Right cardiac atrium (tissue), 5 donors: ENCODE data around the gene A4GALT. TPM values are rescaled to one million over a fixed set of nuclear protein-coding genes. Genes with fewer than 3 reads are reported as not detected.

Source experiments
- ATAC-seq, 2 donors: fragments of 200-7000 bp; cut with Tn5 transposase; one replicate each; pipeline versions ENCODE4 v1.8.0 to v1.9.1; 2020; ENCODE audit warnings: moderate library complexity in 2 of 2, mild to moderate bottlenecking in 1 of 2
- DNase-seq, 3 donors: peaks; one replicate each; pipeline ENCODE4 v3.0.0-alpha.2; 2020
- H3K27ac ChIP-seq: one replicate; pipeline ENCODE4 v1.5.1; 2013; ENCODE audit warnings: mild to moderate bottlenecking, low read length, control low read depth, moderate library complexity
- H3K27me3 ChIP-seq: one replicate; pipeline ENCODE4 v1.6.1; 2013; ENCODE audit not compliant: control insufficient read depth, insufficient read depth
- H3K4me1 ChIP-seq: one replicate; pipeline ENCODE4 v1.6.1; 2013; ENCODE audit warnings: low read length; ENCODE audit not compliant: control insufficient read depth, insufficient read depth
- H3K4me3 ChIP-seq: one replicate; pipeline ENCODE4 v1.5.1; 2013; ENCODE audit warnings: low read length, control low read depth
- H3K9me3 ChIP-seq: one replicate; pipeline ENCODE4 v1.6.1; 2013; ENCODE audit warnings: low read length; ENCODE audit not compliant: control insufficient read depth
- WGBS: extraction: QIAGEN DNeasy Blood & Tissue Kit; methylation state at CpG from one replicate; pipeline ENCODE4 v1.1.7; 2013; 5-methylcytosine and 5-hydroxymethylcytosine counted together
- intact Hi-C, 4 donors: fragments of 100-400 bp; cut with DNase I; formaldehyde crosslinking; loops; one replicate each; pipeline versions ENCODE4 v1.11.0 to v1.14.0; 2022 to 2023
- polyA plus RNA-seq: library from polyadenylated mRNA; stranded (reverse); fragments of 200-250 nt; gene quantifications from one replicate; pipeline ENCODE4 v1.2.3, GENCODE V29; 2013
- total RNA-seq, 4 donors: library from RNA; stranded (reverse); fragmentation: NEBNext Ultra II Directional; extraction: Animal tissue kit (Norgen Biotek cat#: 25700); gene quantifications; one replicate each; pipeline ENCODE4 v1.2.1, GENCODE V29; 2021
- donor health status: healthy with polysubstance abuse.
- donor health status: DM: no; HTN: yes; CAD: no.
- donor health status: DM: no; HTN: no; CAD: no.
- donor health status: DM: no; HTN: yes; CAD: no; lungs with severe emphysema.
- donor health status: DM: yes; HTN: yes; CAD: no.

The A4GALT gene
- total and polyA plus RNA-seq, 5 donors: 66.3 to 103 (median 85.5) TPM

DNA sequence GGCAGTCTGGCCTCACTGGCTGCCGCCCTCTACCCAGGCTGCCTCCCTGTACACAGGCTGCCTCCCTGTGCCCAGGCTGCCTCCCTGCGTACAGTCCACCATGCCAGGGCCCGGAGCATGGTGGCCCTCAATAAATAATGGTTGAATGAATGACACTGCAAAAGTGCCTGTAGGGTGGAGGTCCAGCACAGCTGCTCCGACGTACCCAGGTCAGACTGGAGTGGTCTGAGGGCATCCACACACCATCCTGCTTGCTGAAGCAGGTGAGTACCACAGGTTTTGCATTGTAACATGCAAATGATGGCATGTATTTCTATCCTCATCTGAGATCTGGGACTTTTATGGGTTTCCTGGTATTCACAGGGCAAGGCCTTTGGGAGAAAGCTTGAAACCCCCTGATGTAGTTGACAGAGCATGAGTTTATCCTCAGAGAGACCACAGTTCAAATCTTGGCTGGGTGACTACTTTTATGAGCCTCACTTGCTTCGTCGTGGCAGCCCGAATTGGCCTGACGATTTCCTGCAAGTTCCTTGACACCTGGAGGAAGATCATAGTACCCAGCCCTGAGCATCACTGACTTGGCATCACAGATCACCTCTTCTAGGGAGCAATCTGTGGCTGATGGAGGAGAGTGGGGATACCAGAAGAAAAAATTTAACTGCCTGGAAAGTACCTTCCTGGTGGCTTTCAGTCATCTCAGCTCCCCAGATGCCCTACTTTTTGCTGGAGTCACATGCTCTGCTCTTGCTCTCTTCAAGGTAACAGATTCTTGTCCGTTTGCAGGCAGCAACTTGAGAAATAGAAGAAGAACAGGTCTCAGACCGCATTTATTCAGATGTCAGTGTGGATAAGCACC lies 55.5 kb downstream of the A4GALT start:
- 77% methylated on average over 11 of the region's 11 CpGs for WGBS
- H3K27me3 ChIP-seq: no peaks in the 10 kb centered on the region

DNA sequence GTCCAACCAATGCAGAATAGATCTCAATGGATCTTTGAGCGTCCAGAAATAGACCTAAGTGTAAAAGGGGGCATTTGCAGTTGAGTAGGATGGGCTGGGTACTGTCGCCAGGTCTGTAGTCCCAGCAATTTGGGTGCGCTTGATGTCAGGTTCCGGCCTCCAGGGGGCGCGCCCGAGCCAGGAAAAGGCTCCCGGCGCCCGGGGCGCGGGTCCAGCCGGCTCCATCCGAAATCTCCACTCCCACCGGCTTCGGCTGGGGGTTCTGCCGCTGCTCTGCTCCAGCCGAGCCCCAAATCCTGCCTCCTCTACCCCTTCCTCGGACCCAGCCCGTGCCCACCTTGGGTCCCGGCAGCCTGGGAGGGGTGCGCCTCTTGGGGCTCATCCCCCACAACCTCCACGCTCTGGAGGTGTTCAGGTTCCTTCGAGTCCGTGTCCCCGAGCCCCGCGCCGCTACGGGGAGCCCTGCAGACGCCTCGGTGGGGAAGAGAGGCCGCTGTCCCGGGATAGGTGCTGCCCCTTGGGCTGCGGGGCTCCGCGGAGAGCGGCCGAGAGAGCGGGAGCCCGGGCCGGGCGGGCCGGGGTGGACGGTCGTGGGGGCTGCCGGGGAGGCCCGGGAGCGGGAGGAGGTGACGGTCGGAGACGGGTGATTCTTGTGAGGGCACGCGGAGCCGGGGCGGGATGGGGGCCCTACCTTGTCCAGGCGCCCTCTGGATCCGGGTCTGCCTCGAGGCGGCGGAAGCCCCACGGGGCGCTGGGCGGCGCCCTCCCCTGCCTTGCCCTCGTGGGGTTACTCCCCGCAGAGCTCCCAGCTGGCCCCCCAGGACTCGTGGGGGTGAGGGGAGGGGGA lies 58.5 kb downstream of the A4GALT start:
- peak; percentile 93 to 94 for ATAC-seq
- no peaks in the 10 kb centered on the region for H3K9me3 ChIP-seq
- intact Hi-C loops: loop anchor here in 2 of 4 donors (5.0 to 10.0 kb wide), 2 partner anchors 63 to 160 kb away; partner anchors contain the start of gene A4GALT (in 1 of the 2)
- peak; percentile 88 to 96 (median 93) for DNase-seq
- 4% methylated on average over 68 of the region's 68 CpGs for WGBS
- no peak overlapping the region for H3K27ac ChIP-seq
- H3K4me3 ChIP-seq: peak overlapping the region; percentile 51
- H3K4me1 ChIP-seq: no peaks in the 10 kb centered on the region
- no peaks in the 10 kb centered on the region for H3K27me3 ChIP-seq

More for the DNA sequence above, 55.5 kb downstream of the A4GALT start:
- H3K4me1 ChIP-seq: no peaks in the 10 kb centered on the region
- intact Hi-C loops: loop anchor here in 2 of 4 donors (5.0 to 10.0 kb wide), 2 partner anchors 60 to 157 kb away; partner anchors contain the start of gene A4GALT (in 1 of the 2)
- ATAC-seq (no peak), DNase-seq (peak in 2 of 3 donors; percentile 4 to 9)
- H3K9me3 ChIP-seq: no peaks in the 10 kb centered on the region
- no peak overlapping the region for H3K4me3 ChIP-seq
- H3K27ac ChIP-seq: no peak overlapping the region

DNA sequence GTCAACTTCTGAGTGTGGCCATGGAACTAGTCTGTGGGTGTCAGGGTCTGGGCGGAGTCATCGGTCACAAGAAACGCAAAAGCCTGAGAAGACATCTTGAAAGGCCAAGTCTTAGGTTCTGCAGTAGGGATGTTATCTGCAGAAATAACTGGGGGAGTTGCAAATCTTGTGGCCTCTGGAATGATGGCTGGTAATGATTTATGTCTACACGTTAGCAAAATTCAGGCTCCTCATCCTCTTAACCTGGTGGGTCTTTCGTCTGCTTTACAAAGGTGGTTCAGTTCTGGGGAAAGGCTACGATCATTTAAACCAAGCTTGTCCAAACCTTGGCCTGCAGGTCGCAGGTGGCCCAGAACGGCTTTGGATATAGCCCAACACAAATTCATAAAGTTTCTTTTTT lies 64.1 kb downstream of the A4GALT start:
- Histone ChIP-seq H3K9me3 (no peaks in the 10 kb centered on the region), H3K4me3 (no peak overlapping the region), H3K27ac (no peak overlapping the region), H3K4me1 (no peaks in the 10 kb centered on the region), H3K27me3 (no peaks in the 10 kb centered on the region)
- intact Hi-C loops: no loop called here
- 95% methylated on average over 8 of the region's 8 CpGs for WGBS
- DNase-seq: peak in 1 of 3 donors; percentile 13
- ATAC-seq: no peak

DNA sequence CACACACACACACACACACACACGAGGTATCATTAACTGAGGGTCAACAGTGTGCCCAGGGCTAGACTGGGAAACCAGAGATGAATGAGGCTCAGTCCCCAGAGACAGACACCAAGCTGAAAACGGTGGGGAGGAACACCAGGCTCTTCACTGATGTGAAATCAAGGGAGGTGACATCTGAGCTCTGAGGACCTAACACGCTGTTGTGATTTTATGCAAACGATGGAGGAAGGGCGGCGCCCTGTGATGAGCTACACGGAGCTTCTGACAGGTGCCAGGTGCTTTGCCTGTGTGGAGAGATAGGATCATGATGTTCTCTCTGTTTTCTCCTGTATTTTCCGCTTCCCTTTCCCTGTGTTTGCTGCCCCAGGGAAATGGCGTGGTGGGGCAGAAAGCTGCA lies 65.0 kb downstream of the A4GALT start:
- WGBS: 71% methylated on average over 9 of the region's 9 CpGs
- Histone ChIP-seq H3K27ac (no peak overlapping the region), H3K4me1 (no peaks in the 10 kb centered on the region), H3K4me3 (no peak overlapping the region), H3K9me3 (no peaks in the 10 kb centered on the region), H3K27me3 (no peaks in the 10 kb centered on the region)
- ATAC-seq (no peak), DNase-seq (peak in 2 of 3 donors; percentile 10 to 12)
- intact Hi-C loops: no loop called here

DNA sequence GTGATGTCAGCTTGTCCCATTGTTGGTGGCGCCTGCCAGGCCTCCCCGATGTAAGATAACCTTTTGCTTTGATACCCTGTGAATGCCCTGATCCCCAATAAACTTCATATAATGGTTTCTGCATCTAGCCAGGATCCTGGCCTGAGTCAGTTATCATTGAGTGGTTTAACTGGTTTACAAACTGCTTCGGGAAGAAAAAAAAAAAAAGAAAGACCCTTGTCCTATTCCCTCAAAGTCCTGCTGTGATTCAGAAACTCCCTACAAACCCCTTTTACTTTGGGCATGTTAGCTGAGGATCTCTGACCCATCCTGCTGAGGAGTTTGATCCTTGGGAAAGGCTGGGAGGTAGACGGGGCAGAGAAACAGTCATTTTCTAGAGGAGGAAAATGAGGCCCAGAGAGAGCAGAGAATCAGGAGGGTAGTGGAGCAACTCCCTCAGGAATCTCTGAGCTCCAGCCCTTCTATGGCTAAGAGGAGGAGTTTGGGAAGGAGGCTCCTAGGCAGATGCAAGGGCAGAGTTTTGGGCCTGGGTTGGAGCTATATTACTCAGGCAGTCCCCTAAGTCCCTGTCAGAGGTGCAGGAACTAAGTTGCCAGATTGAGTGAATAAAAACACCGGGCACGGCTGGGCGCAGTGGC lies 66.1 kb downstream of the A4GALT start:
- no peaks in the 10 kb centered on the region for H3K27me3 ChIP-seq
- no peaks in the 10 kb centered on the region for H3K4me1 ChIP-seq
- DNase-seq (peak in 2 of 3 donors; percentile 5 to 33), ATAC-seq (no peak)
- 87% methylated on average over 7 of the region's 7 CpGs for WGBS
- H3K9me3 ChIP-seq: no peaks in the 10 kb centered on the region
- intact Hi-C loops: no loop called here
- no peak overlapping the region for H3K27ac ChIP-seq
- no peak overlapping the region for H3K4me3 ChIP-seq

DNA sequence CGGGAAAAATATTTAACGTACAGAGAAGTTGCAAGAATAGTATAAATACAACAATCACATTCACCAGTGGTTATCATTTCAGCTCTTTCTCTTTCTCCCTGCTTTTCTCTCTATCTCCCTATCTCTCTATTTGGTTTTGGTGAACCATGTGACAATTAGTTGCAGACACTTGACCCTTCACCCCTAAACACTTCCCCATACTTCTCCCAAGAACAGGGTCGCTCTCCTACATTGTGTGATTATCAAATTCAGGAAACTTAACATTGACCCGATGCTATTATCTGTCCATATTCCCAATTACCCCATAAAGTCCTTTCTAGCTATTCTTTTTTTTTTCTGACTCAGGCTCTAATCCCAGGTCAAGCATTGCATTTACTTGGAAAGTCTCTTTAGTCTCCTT lies 66.7 kb downstream of the A4GALT start:
- intact Hi-C loops: no loop called here
- 86% methylated on average over 4 of the region's 4 CpGs for WGBS
- DNase-seq (no peak), ATAC-seq (no peak)
- Histone ChIP-seq H3K9me3 (no peaks in the 10 kb centered on the region), H3K4me3 (no peak overlapping the region), H3K27me3 (no peaks in the 10 kb centered on the region), H3K27ac (no peak overlapping the region), H3K4me1 (no peaks in the 10 kb centered on the region)

DNA sequence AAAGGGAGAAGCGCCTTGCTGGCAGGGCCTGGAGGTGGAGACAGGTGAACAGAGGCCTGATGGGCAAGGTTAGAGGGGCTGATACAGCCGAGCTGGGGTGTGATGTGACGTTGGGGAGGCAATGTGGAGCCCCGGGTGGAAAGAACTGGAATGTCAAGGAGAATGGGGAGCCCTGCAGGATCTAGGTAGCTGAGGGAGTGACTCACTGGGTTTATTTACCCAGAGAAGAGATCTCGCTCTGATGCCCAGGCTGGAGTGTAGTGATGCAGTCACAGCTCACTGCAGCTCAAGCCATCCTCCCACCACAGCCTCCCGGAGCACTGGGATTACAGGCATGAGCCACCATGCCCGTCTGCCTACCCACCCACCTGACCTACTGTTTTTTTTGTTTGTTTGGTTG lies 69.5 kb downstream of the A4GALT start:
- no peak overlapping the region for H3K27ac ChIP-seq
- peak in 1 of 3 donors; percentile 32 for DNase-seq
- no peaks in the 10 kb centered on the region for H3K9me3 ChIP-seq
- intact Hi-C loops: no loop called here
- no peaks in the 10 kb centered on the region for H3K27me3 ChIP-seq
- ATAC-seq: no peak
- WGBS: 85% methylated on average over 7 of the region's 7 CpGs
- H3K4me3 ChIP-seq: no peak overlapping the region
- peaks cover 9% of the 10 kb centered on the region for H3K4me1 ChIP-seq

DNA sequence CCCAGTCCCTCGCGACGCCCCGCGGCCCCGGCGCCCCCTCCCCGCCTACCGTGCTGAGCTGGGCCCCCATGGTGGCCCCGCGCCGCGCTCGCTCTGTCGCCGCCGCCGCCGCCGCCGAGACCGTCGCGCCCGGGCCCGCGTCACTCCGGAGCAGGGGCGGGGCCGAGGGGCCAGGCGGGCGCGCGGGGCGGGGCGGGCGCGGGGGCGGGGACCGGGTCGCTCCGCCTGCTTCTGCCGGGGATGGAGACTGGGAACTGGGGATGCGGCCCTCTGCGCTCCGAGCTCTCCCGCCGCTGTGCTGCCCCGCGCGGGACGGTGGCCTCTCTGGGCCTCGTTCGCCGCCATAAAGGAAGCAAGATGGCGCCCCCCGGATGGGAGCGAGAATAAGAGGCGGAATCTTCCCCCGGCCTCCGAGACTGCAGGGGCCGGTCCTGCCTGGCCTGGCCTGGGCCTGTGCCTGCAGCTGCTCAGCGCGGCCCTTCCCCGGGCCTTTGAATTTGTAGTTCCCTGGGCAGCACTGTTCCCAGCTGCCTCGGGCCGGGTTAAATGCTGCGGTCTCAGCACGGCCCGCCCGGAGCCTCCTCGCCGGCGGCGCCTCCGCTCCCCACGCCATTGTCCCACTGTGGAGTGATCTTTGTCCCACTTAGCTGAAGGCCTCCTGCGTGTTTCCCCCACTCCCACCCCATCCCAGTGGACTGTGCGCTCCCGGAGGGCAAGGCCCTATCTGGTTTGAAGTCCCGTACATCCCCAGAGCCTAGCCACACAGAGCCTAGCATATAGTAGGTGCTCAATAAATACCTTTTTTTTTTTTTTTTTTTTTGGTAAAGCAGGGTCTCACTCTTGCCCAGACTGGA lies 71.2 kb downstream of the A4GALT start, which contains the start of gene CYB5R3:
Gene CYB5R3, minus strand, starts transcription at position 147 of the 854 bp plus-strand sequence. Its CDS starts 77 bp downstream, at position 70.
- DNase-seq (peak; percentile 87 to 95 (median 93)), ATAC-seq (peak; percentile 73 to 74)
- Histone ChIP-seq H3K27ac (peak within 1 kb of the TSS; percentile 87), H3K27me3 (no peaks in the 10 kb centered on the region), H3K4me3 (peak within 1 kb of the TSS; percentile 79), H3K4me1 (peaks cover 22% of the 10 kb centered on the region), H3K9me3 (no peaks in the 10 kb centered on the region)
- 10% methylated on average over 79 of the region's 81 CpGs for WGBS
- intact Hi-C loops: no loop called here

DNA sequence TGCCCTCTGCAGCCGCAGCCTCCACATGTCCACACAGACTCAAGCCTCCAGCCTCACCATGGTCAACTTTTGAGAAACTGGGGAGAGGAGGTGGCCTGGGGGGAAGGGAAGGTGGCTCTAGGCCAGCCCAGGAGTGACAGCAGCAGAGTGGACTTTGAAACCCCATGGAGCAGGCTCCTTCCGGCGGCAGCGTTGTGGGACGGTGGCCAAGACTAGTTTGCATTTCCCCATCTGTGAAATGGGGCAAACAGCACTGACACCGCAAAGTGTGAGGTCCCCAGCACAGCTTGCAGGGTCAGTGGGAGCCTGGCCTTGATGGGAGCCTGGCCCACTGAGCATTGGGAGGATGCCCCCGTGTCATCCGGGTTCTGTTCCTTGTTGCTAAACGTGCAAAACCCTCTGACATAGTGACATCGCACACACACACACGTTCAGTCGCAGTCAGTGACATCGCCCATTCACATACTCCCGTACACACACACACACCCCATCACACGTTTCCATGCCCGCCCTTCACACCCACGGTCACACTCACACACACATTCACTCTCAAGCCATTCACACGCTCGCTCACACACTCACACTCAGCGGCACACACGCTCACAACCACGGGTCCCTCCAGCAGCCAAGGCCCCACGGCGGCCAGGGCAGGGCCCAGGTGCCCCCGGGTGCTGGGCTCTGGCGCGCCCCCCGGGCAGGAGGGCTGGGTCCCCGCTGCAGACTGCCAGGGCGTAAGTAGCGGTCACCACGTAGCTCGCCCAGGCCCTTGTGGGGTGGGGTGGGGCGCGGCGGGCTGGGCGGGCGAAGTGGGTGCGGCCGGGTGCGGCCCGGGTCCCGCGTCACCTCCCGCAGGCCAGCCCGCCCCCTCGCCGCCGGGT lies 72.1 kb downstream of the A4GALT start:
- Histone ChIP-seq H3K27ac (peak overlapping the region; percentile 87), H3K9me3 (no peaks in the 10 kb centered on the region), H3K4me1 (peaks cover 30% of the 10 kb centered on the region), H3K4me3 (peak overlapping the region; percentile 79), H3K27me3 (no peaks in the 10 kb centered on the region)
- DNase-seq (peak; percentile 74 to 88 (median 88)), ATAC-seq (peak; percentile 45 to 55)
- intact Hi-C loops: no loop called here
- 2% methylated on average over 45 of the region's 49 CpGs for WGBS
